22Rv1 (cell line): Measurements from ENCODE around the gene CAMSAP1.
"Not testable (repeated sequence)": the region's sequence is repeated elsewhere in the genome, so short reads cannot be mapped to it uniquely, and the experiment has no call there.

ENCODE experiments used
- ZFX ChIP-seq: fragments of 450-650 bp; IDR thresholded peaks from 2 replicates; pipeline ENCODE4 v1.6.1; 2017; ENCODE audit warnings: antibody characterized with exemption, borderline replicate concordance
- TF ChIP-seq, protein P1 (sequence below): fragments of 450-650 bp; IDR thresholded peaks from 2 replicates; pipeline ENCODE4 v1.5.1; 2017; ENCODE audit warnings: mild to moderate bottlenecking

DNA sequence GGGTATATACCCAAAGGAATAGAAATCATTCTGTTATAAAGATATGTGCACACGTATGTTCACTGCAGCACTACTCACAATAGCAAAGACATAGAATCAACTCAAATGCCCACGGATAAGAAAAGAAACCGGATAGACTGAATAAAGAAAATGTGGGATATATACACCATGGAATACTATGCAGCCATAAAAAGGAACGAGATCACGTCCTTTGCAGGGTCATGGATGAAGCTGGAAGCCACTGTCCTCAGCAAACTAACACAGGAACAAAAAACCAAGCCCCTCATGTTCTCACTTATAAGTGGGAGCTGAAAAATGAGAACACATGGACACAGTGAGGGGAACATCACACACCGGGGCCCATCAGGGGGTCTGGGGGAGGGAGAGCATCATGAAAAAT, 36.3 kb upstream of the CAMSAP1 start:
- TF ChIP-seq, protein P1, sequence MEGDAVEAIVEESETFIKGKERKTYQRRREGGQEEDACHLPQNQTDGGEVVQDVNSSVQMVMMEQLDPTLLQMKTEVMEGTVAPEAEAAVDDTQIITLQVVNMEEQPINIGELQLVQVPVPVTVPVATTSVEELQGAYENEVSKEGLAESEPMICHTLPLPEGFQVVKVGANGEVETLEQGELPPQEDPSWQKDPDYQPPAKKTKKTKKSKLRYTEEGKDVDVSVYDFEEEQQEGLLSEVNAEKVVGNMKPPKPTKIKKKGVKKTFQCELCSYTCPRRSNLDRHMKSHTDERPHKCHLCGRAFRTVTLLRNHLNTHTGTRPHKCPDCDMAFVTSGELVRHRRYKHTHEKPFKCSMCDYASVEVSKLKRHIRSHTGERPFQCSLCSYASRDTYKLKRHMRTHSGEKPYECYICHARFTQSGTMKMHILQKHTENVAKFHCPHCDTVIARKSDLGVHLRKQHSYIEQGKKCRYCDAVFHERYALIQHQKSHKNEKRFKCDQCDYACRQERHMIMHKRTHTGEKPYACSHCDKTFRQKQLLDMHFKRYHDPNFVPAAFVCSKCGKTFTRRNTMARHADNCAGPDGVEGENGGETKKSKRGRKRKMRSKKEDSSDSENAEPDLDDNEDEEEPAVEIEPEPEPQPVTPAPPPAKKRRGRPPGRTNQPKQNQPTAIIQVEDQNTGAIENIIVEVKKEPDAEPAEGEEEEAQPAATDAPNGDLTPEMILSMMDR = not testable (repeated sequence)
- TF ChIP-seq ZFX = not testable (repeated sequence)
